Measurements from ENCODE around the gene MSMP.

MSMP gene

DNA sequence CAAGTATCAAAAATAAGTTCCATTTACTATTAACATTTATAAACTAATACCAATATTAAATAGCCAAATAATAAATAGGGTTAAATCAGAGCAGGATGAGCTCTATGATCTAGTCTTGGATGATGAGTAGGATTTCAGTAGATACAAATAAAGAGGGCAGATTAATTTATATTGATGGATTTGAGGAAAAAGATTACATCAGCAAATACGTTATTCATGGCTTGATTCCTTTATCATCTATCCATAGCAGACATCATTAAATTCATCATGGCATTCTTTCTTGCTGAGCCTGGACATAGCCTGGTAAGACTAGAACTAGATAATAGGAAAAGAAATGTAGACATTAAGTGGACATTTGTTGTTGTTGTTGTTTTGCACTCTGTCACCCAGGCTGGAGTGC, 13.4 kb upstream of the MSMP start:
- Histone ChIP-seq H3K27me3 (no peaks in the 10 kb centered on the region), H3K36me3 (no peaks in the 10 kb centered on the region), H3K9me3 (no peaks in the 10 kb centered on the region), H3K4me1 (peaks cover 26% of the 10 kb centered on the region), H3K4me3 (ENCODE audit: low read depth, low read length) (no peak overlapping the region)
- TF ChIP-seq, protein P1, sequence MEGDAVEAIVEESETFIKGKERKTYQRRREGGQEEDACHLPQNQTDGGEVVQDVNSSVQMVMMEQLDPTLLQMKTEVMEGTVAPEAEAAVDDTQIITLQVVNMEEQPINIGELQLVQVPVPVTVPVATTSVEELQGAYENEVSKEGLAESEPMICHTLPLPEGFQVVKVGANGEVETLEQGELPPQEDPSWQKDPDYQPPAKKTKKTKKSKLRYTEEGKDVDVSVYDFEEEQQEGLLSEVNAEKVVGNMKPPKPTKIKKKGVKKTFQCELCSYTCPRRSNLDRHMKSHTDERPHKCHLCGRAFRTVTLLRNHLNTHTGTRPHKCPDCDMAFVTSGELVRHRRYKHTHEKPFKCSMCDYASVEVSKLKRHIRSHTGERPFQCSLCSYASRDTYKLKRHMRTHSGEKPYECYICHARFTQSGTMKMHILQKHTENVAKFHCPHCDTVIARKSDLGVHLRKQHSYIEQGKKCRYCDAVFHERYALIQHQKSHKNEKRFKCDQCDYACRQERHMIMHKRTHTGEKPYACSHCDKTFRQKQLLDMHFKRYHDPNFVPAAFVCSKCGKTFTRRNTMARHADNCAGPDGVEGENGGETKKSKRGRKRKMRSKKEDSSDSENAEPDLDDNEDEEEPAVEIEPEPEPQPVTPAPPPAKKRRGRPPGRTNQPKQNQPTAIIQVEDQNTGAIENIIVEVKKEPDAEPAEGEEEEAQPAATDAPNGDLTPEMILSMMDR (IDR thresholded peaks at IDR 0.05; ENCODE audit: low read depth, low read length): no peak
- DNase-seq: no peak

DNA sequence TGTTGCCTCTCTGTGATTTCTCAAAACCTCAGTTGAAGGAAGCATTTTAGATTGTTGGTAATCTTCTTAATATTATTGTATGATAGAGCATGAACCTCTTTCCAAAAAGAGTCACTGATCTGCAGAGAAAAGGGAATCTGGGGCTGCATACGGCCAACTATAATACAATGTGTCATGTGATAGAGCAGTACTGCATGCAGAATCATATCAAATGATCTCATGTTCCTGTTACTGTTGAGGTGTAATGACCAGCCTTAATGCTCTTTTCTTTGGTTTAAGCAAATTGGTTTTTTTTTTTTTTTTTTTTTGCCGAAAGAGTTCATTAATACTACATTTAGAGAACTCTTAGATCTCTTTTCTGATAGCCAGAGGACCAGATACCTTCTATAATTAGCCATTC, 12.9 kb upstream of the MSMP start:
- Histone ChIP-seq H3K4me3 (ENCODE audit: low read depth, low read length) (no peak overlapping the region), H3K4me1 (peaks cover 24% of the 10 kb centered on the region), H3K36me3 (no peaks in the 10 kb centered on the region), H3K9me3 (no peaks in the 10 kb centered on the region), H3K27me3 (no peaks in the 10 kb centered on the region)
- TF ChIP-seq, protein P1 (IDR thresholded peaks at IDR 0.05; ENCODE audit: low read depth, low read length): no peak
- DNase-seq: no peak

- H3K27me3 ChIP-seq: no peaks in the 10 kb centered on the region
- peaks cover 11% of the 10 kb centered on the region for H3K4me1 ChIP-seq
- no peak for DNase-seq
- no peak overlapping the region for H3K4me3 ChIP-seq (ENCODE audit: low read depth, low read length)
- no peaks in the 10 kb centered on the region for H3K36me3 ChIP-seq
- no peaks in the 10 kb centered on the region for H3K9me3 ChIP-seq
- TF ChIP-seq, protein P1 (IDR thresholded peaks at IDR 0.05; ENCODE audit: low read depth, low read length): no peak
Measured at GRCh38 chr9:35763803-35764202, 9.7 kb upstream of the MSMP start.

DNA sequence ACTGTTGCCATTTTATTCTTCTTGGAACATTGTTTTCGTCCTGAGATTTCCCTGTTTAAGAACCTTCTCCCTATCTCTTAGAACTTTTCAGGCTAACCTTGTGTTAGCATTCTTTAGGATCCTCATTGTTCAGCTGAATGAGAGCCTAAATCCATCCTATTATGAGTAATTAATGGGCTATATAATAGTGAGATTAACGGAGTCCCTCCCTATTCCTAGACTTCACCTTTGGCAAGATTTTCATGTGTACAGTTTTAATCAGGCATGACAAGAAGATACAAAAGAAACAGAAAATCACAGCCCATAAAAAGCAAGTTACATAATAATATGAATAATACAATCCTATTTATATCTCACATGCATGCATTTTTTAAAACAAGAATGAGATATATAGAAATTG, 9.1 kb upstream of the MSMP start:
- H3K9me3 ChIP-seq: no peaks in the 10 kb centered on the region
- no peaks in the 10 kb centered on the region for H3K27me3 ChIP-seq
- H3K36me3 ChIP-seq: no peaks in the 10 kb centered on the region
- H3K4me3 ChIP-seq (ENCODE audit: low read depth, low read length): no peak overlapping the region
- H3K4me1 ChIP-seq: peaks cover 11% of the 10 kb centered on the region
- no peak for DNase-seq
- TF ChIP-seq, protein P1 (IDR thresholded peaks at IDR 0.05; ENCODE audit: low read depth, low read length): no peak

GRCh38 chr9:35760651-35761050, 6.6 kb upstream of the MSMP start:
- no peak overlapping the region for H3K4me3 ChIP-seq (ENCODE audit: low read depth, low read length)
- TF ChIP-seq, protein P1 (IDR thresholded peaks at IDR 0.05; ENCODE audit: low read depth, low read length): no peak
- H3K36me3 ChIP-seq: no peaks in the 10 kb centered on the region
- no peak for DNase-seq
- H3K27me3 ChIP-seq: no peaks in the 10 kb centered on the region
- H3K9me3 ChIP-seq: no peaks in the 10 kb centered on the region
- no peaks in the 10 kb centered on the region for H3K4me1 ChIP-seq

DNA sequence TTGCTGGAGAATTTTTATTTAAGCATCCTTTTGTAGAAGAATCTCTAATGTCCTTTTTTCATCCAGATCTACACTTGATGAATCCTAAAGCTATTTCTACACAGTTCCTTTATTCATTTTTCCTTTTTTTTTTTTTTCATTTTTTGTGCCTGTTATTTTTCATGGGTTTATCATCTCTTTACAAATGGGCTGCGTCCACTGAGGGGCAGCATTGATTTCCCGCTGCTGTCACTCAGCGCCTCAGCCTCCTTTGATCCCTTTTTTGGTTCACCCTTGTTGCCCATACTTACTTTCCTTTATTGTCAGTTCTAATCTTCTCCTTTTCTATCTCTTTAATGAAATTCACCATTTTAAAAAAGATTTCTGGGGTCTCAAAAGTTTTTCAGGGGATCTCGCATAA, 5.7 kb upstream of the MSMP start:
- no peaks in the 10 kb centered on the region for H3K27me3 ChIP-seq
- no peak for DNase-seq
- no peaks in the 10 kb centered on the region for H3K4me1 ChIP-seq
- TF ChIP-seq, protein P1 (IDR thresholded peaks at IDR 0.05; ENCODE audit: low read depth, low read length): no peak
- no peaks in the 10 kb centered on the region for H3K9me3 ChIP-seq
- no peaks in the 10 kb centered on the region for H3K36me3 ChIP-seq
- H3K4me3 ChIP-seq (ENCODE audit: low read depth, low read length): no peak overlapping the region

All from BE2C (cell line).